ENCODE results near the gene TMEM94.
A peak's percentile ranks its signal among the peaks of the same experiment; 100 is the strongest.
"Not testable (repeated sequence)": the region's sequence is repeated elsewhere in the genome, so short reads cannot be mapped to it uniquely, and the experiment has no call there.

Gene TMEM94

DNA sequence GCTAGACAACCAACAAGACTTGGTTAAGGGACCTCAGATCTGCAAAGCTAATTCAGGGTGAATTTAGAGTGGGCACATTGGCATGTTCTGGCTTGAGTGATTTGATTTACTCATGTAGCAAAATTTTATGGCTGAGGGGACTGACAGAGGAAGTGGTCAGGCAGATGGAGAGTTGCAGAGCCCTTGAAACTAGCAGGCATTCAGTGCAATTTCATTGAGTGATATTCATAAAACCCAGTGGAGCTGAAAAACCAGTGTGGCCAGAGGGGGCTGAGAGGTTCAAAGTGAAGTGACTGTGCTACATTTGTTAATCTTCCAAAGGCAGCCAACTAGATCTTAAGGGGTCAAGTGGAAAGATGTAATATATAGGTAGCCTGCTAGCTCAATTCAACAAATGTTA is 2.2 kb upstream of the TMEM94 start:
- TF ChIP-seq, protein P1, sequence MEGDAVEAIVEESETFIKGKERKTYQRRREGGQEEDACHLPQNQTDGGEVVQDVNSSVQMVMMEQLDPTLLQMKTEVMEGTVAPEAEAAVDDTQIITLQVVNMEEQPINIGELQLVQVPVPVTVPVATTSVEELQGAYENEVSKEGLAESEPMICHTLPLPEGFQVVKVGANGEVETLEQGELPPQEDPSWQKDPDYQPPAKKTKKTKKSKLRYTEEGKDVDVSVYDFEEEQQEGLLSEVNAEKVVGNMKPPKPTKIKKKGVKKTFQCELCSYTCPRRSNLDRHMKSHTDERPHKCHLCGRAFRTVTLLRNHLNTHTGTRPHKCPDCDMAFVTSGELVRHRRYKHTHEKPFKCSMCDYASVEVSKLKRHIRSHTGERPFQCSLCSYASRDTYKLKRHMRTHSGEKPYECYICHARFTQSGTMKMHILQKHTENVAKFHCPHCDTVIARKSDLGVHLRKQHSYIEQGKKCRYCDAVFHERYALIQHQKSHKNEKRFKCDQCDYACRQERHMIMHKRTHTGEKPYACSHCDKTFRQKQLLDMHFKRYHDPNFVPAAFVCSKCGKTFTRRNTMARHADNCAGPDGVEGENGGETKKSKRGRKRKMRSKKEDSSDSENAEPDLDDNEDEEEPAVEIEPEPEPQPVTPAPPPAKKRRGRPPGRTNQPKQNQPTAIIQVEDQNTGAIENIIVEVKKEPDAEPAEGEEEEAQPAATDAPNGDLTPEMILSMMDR (IDR thresholded peaks at IDR 0.05; ENCODE audit: low read length), result no peak
- TF ChIP-seq EZH2phosphoT487 (IDR thresholded peaks at IDR 0.05; ENCODE audit: low read length) (no peak), EZH2 (optimal IDR thresholded peaks at IDR 0.05; ENCODE audit: low read depth, low read length) (no peak)
- H3K9me3 ChIP-seq (replicated peaks; ENCODE audit: insufficient read depth, low read length), result no peaks in the 10 kb centered on the region
- no peaks in the 10 kb centered on the region for H3F3A ChIP-seq (ENCODE audit: insufficient read depth, low read length)
- no peak overlapping the region for H3K9ac ChIP-seq (ENCODE audit: low read length)
- no peak for DNase-seq
- no peaks in the 10 kb centered on the region for H4K20me1 ChIP-seq (ENCODE audit: insufficient read depth, low read length)
- H3K4me3 ChIP-seq (ENCODE audit: low read length), result no peak overlapping the region
- H3K79me2 ChIP-seq (ENCODE audit: low read length), result peaks cover 12% of the 10 kb centered on the region
- no peak overlapping the region for H3K4me2 ChIP-seq (ENCODE audit: low read depth, low read length)
- H3K4me1 ChIP-seq (ENCODE audit: low read length), result peaks cover 7% of the 10 kb centered on the region; the same call in 1 of the 2 replicates
- H3K27ac ChIP-seq (ENCODE audit: low read length), result no peak overlapping the region
- no peaks in the 10 kb centered on the region for H3K27me3 ChIP-seq (replicated peaks; ENCODE audit: insufficient read depth, low read length)
- H3K9me2 ChIP-seq (replicated peaks; ENCODE audit: insufficient read depth, low read length), result no peaks in the 10 kb centered on the region
- no peaks in the 10 kb centered on the region for H3K36me3 ChIP-seq (replicated peaks; ENCODE audit: insufficient read depth, low read length)
- H2AFZ ChIP-seq (ENCODE audit: low read length), result no peak overlapping the region

DNA sequence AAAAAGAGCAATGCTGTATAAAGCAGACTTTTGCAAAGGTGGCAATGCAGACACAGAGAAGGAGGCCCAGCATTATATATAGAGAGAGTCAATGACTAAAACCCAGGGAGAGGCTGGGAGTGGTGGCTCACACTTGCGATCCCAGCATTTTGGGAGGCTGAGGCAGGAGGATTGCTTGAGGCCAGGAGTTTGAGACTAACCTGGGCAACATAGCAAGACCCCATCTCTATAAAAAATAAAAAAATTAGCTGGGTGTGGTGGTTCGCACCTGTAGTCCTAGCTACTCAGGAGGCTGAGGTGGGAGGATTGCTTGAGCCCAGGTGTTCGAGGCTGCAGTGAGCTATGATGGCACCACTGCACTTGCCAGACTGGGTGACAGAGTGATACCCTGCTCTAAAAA is 1.8 kb upstream of the TMEM94 start:
- not testable (repeated sequence) for H3K9ac ChIP-seq (ENCODE audit: low read length); H3K9me2 ChIP-seq (replicated peaks; ENCODE audit: insufficient read depth, low read length); H3K9me3 ChIP-seq (replicated peaks; ENCODE audit: insufficient read depth, low read length); H3K4me2 ChIP-seq (ENCODE audit: low read depth, low read length); H2AFZ ChIP-seq (ENCODE audit: low read length); H3K36me3 ChIP-seq (replicated peaks; ENCODE audit: insufficient read depth, low read length); H3K4me3 ChIP-seq (ENCODE audit: low read length); H4K20me1 ChIP-seq (ENCODE audit: insufficient read depth, low read length); H3F3A ChIP-seq (ENCODE audit: insufficient read depth, low read length); DNase-seq; H3K27me3 ChIP-seq (replicated peaks; ENCODE audit: insufficient read depth, low read length); H3K4me1 ChIP-seq (ENCODE audit: low read length); H3K27ac ChIP-seq (ENCODE audit: low read length)
- peaks cover 12% of the 10 kb centered on the region for H3K79me2 ChIP-seq (ENCODE audit: low read length)

DNA sequence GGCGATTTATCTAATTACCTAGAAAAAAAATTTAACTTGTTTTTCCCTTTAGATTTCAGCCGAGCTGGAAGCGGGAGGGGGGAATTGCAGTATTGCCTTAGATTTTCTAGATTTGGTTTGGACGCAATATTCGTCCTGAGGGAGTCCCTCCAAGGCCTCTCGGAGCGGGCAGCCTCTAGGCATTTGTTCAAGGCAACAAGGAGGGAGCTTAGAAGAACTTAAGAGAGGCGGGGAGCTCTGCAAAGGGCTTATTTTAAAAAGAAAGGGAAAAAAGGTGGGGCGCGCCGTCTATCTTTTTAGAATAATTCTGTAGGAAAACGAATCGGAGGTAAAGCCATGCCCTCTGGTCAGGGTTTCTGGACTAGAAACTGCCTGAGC is 407 bp upstream of the TMEM94 start:
- Histone ChIP-seq H3K9me2 (replicated peaks; ENCODE audit: insufficient read depth, low read length) (no peaks in the 10 kb centered on the region), H3K27me3 (replicated peaks; ENCODE audit: insufficient read depth, low read length) (no peaks in the 10 kb centered on the region), H3K27ac (ENCODE audit: low read length) (peak overlapping the region; percentile 24; the same call in 1 of the 2 replicates), H2AFZ (ENCODE audit: low read length) (peak overlapping the region; percentile 58), H3K79me2 (ENCODE audit: low read length) (peaks cover 12% of the 10 kb centered on the region), H3F3A (ENCODE audit: insufficient read depth, low read length) (no peaks in the 10 kb centered on the region), H4K20me1 (ENCODE audit: insufficient read depth, low read length) (no peaks in the 10 kb centered on the region), H3K9ac (ENCODE audit: low read length) (peak overlapping the region; percentile 49; the same call in 1 of the 2 replicates), H3K9me3 (replicated peaks; ENCODE audit: insufficient read depth, low read length) (no peaks in the 10 kb centered on the region), H3K36me3 (replicated peaks; ENCODE audit: insufficient read depth, low read length) (no peaks in the 10 kb centered on the region), H3K4me1 (ENCODE audit: low read length) (peaks cover 9% of the 10 kb centered on the region; the same call in 1 of the 2 replicates), H3K4me2 (ENCODE audit: low read depth, low read length) (peak overlapping the region; percentile 69), H3K4me3 (ENCODE audit: low read length) (peak overlapping the region; percentile 83)
- TF ChIP-seq, protein P1 (IDR thresholded peaks at IDR 0.05; ENCODE audit: low read length), result no peak
- no peak for TF ChIP-seq EZH2 (optimal IDR thresholded peaks at IDR 0.05; ENCODE audit: low read depth, low read length)
- no peak for TF ChIP-seq EZH2phosphoT487 (IDR thresholded peaks at IDR 0.05; ENCODE audit: low read length)
- DNase-seq, result no peak

DNA sequence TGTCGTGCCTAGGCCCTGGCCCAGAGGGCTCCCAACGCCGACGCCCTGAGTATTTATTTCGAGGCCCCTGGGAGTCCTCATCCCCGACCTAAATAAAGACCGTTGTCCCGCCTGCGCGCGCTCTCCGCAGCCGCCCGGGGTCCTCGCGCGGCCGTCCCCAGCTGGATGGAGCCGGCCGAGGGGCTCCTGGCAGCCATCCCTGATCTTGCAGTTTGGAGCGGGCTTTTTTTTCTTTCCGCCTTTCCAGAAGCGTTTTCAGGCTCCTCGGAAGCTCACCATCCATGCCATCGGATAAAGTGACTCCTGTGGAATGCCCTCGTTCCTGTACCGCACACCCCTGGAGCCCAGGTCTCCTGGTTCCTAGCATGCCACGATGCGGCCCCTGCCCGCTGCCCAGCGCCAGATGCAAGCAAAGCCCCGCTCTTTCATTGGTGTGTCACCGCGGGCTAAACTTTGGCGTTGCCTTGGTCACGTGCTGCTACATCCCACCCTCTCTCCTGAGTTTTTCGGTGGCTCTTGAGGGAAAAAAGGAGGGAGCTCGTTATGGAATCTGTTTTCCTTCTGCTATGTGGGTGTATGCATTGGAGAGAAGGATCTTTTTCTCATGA is 716 bp downstream of the TMEM94 start:
- Histone ChIP-seq H3K4me2 (ENCODE audit: low read depth, low read length) (peak overlapping the region; percentile 86), H3K79me2 (ENCODE audit: low read length) (peaks cover 12% of the 10 kb centered on the region), H3K9me3 (replicated peaks; ENCODE audit: insufficient read depth, low read length) (no peaks in the 10 kb centered on the region), H3K9ac (ENCODE audit: low read length) (peak overlapping the region; percentile 81), H3F3A (ENCODE audit: insufficient read depth, low read length) (no peaks in the 10 kb centered on the region), H3K36me3 (replicated peaks; ENCODE audit: insufficient read depth, low read length) (no peaks in the 10 kb centered on the region), H3K9me2 (replicated peaks; ENCODE audit: insufficient read depth, low read length) (no peaks in the 10 kb centered on the region), H3K27ac (ENCODE audit: low read length) (no peak overlapping the region), H4K20me1 (ENCODE audit: insufficient read depth, low read length) (no peaks in the 10 kb centered on the region), H3K4me1 (ENCODE audit: low read length) (peaks cover 9% of the 10 kb centered on the region; the same call in 1 of the 2 replicates), H3K27me3 (replicated peaks; ENCODE audit: insufficient read depth, low read length) (no peaks in the 10 kb centered on the region), H3K4me3 (ENCODE audit: low read length) (peak overlapping the region; percentile 83), H2AFZ (ENCODE audit: low read length) (peak overlapping the region; percentile 76)
- no peak for DNase-seq
- no peak for TF ChIP-seq EZH2 (optimal IDR thresholded peaks at IDR 0.05; ENCODE audit: low read depth, low read length)
- TF ChIP-seq EZH2phosphoT487 (IDR thresholded peaks at IDR 0.05; ENCODE audit: low read length), result no peak

Data from MM.1S (cell line).